DMS153 (cell line): ENCODE results near the gene MACROD2.
A peak's percentile ranks its signal among the peaks of the same experiment; 100 is the strongest.
"Not testable (repeated sequence)": the region's sequence is repeated elsewhere in the genome, so short reads cannot be mapped to it uniquely, and the experiment has no call there.

Experiments used
- DNase-seq: peaks from one replicate; lab custom pipeline; 2025; lab: John Stamatoyannopoulos, UW

The MACROD2 gene

DNA sequence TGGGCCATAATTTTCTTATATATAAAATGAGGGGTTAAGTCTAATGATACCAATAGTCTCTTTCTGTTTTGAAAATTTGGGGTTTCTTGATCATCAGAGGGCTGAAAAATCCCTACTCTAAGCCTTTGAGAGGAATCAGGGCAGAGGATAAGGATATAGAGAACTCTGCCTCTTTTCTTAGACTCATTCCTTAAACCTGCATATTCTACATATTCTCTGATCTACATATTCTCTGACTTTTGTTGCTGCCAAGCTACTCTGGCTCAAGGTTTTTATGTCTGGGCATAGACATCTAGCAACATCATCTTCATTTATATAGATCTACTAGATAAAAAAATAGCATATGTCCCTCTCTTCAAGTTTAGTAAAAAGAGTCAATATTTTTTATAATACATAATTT lies 270.9 kb downstream of the MACROD2 start:
- no peak for DNase-seq

DNA sequence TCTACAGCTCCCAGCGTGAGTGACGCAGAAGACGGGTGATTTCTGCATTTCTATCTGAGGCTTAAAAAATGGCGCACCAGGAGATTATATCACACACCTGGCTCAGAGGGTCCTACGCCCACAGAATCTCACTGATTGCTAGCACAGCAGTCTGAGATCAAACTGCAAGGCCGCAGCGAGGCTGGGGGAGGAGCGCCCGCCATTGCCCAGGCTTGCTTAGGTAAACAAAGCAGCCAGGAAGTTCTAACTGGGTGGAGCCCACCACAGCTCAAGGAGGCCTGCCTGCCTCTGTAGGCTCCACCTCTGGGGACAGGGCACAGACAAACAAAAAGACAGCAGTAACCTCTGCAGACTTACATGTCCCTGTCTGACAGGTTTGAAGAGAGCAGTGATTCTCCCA lies 275.4 kb downstream of the MACROD2 start:
- not testable (repeated sequence) for DNase-seq

DNA sequence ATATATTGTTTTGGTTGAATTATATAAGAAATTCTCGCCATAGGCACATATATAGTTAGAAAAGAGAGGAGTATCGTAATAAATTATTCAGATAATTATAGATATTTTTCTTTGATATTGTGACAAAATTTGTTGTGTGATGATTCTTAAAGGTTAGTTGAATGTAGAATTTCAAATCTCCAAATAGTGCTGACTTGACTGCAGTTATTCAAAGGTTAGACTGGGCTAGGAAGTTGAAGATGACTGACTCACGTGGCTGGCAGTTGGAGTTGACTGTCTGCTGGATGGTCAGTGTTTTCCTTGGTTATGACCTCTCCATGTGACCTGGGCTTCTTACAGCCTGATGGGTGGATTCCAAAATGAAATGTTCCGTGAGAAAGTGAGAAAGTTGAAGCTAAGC lies 286.8 kb downstream of the MACROD2 start:
- DNase-seq = no peak

DNA sequence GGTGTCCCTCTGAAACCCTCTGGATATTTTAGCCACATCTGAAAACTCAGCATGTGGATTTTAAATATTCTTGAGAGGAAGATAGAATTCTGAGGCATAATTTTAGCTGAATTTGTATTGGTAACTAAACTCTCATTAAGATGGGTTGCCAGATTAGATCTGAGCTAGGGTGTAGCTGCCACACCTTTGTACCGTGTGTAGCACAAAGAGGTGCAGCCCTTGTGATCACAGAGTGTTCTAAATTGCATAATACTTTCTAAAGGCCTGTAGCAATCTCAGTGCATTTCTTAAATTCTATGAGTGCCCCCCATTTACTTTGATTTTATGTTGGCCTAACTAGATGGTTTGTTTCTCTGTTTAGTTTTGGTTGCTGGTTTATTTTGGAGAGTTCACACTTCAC lies 289.1 kb downstream of the MACROD2 start:
- no peak for DNase-seq

DNA sequence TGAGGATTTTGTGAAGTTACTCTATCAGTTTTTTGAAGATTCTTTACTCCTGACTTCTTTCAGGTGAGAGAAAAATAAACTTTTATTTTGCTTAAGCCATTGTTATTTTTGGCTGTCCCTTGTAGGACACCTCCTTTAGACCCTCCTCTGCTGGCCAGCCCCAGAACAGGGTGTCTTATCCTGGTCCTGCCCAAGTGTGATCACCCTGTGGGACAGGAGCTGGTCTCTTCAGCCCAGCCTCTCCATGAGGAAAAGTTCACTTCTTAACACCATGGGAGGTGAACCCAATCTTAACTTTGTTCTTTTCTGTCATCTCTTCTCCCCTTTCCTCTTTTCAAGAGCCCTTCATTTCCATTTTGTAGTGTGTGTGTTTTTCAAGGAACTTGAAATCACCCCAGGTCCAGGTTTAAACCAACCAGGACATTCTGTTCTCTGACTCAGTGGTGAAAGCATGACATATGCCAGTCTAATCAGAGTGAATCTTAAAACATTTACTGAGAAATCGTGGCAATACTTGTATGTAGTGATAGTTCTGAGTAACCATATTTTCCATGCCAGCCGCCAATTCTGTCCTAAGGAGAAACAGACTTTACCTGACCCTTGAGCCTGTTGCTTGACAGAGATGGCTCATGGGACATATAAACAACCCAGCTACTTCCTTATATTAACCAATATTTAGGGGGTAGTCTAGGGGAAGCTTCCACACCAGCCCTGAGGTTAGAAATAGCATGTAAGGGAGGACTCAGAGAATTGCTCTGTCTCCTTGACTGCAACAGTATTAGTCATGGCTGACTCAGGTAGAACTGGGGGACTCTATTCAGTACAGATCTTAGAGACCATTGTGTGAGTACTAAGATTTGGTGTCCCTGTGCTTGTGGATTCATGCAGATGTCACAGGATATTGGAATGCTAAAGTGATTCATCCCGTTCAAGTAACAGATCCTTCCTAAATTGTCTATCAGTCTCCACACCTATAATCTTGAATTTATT lies 293.3 kb downstream of the MACROD2 start:
- no peak for DNase-seq

DNA sequence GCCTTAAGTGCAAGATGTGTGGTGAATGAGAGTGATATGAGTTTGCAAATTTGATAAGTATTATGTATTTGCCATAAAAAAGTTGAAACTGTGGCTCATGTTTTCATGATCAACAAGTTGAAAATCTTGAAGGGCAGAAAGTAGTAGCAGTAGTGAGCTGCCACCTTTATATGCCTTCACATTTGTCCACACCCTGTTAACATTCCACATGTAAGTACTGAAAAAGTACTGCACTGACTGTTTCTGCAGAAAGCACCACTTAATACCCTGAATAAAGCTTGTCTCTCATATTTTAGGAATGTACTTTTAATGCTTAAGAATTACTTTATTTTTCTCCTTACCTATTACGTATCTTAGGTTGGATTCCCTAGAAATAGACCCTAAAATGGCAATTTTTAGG lies 296.2 kb downstream of the MACROD2 start:
- no peak for DNase-seq

DNA sequence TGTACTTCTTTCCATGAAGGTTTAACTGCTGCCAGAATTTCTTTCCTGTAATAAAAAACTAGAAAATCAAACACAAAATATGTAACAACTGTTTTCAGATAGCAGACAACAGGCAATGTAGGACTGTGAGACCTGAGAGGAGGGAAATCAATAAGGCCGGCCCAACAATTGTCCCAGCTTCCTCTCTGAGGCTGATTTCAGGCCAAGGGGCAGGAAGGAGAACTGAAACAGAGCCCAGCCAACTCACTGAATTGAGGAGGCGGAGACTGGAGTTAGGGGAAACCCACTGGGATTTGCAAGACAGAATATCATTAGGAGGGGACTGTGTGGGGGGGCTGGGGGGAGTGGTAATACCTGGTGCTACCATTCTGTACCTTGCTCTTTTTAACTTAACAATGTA lies 299.9 kb downstream of the MACROD2 start:
- no peak for DNase-seq

DNA sequence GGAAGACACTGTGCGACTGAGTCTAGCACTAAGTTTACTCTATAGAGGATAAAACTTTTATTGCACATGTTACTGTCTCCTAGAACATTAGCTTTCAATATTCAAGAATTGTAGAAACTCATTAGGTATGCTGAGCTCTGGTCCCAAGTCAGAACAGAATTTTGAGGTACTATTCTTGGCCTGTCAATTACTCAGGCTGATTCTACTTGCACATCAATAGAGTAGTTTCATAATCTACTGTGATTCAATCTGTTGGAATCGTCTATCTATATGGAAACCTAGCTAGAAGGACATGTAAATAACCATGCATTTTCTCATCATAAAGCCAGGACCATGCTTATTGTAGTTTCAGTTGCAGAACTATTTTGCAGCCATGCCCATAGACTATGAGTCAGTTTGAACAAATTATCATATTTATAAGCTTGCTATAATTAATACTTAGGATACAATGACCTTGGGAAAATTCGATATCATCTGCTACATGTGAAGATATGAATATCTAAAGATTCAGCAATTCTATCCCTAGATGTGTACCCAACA lies 300.5 kb downstream of the MACROD2 start:
- no peak for DNase-seq

DNA sequence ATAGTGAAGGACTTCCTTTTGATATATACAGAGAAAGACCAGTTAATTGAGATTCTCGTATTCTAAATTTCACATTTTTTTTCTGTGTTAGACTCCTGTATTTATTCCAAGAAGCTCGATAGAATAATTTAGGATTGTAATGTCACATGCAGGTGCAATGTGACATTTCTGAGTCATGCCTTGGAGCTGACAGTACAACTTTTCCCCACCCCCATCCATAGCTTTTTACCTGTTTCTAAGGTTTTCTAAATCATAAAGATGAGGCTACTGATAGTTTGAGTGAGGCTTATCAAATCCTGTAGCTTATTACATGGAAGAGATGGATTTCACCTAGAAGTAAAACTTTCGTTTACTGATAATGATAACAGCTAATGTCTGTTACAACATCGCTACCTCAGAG lies 304.5 kb downstream of the MACROD2 start:
- no peak for DNase-seq

DNA sequence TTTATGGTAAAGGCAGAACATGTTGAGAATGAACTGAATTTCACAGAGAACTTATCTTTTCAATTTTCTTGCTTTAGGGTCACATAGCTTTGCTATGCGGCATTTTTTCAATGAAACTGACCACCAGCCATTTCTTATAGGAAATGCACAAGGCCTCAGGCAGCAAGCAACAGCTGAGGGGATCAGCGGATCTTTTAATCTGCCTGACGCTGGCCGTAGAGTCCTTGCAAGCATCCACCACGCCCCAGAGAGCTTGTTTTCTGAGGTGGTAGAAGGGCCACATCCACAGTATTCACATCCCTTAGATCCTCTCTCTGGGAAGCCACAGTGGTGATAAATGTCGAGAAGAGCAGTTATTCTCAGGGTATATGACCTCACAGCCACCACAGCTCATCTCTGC lies 307.8 kb downstream of the MACROD2 start:
- no peak for DNase-seq

DNA sequence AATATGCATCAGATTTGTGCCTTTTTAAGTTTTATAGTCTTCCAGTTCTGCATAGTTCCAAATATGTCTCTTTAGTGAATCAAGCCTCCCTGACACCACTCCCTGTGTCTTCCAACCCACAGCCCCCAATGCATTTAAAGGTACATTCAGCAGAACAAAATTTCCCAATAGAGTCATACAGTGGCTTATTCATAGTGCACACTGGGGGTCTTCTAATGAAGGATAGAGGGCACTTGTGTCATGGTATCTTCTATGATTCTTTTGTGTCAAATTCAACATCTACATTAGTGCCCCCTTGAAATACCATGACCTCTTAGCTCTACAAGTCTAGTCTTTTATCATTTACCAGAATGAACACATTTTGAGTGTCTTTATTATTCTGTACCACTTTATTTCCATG lies 308.3 kb downstream of the MACROD2 start:
- DNase-seq = no peak

DNA sequence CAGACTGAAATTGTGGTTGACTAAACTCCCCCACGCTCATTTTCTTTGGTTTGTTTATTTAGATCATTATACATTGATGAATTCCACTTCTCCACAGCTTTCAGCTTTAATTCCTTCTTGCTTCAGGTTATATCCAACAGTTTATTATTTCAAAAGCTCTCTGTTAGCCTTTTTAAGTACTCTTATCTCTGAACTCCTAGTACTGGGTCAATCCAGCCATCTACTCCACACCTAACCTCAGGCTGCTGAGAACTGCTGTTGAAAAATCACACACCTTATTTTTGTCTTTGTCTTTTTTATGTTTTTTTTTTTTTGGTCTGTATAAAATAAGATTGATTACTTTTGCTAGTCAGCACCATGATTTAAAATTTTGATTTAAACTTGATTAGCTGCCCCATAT lies 309.2 kb downstream of the MACROD2 start:
- DNase-seq = no peak

DNA sequence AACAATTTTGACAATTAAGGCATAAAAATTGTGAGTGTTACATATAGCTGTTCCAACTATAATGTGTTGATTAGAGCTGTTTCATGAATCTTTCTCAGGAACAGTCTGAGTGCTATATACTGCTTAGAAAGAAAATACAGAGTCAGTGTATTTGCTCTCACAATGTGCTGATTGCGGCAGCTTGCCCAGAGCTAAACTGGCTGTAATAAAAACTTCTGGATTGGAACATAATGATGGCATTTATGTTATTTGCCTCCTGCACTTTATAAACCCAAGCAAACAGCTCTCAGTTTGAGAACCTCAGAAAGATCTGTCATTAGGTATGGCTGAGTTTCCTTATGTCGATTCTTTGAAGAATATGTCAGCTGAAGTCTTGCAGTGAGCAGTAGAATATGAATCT lies 312.6 kb downstream of the MACROD2 start:
- DNase-seq = no peak

DNA sequence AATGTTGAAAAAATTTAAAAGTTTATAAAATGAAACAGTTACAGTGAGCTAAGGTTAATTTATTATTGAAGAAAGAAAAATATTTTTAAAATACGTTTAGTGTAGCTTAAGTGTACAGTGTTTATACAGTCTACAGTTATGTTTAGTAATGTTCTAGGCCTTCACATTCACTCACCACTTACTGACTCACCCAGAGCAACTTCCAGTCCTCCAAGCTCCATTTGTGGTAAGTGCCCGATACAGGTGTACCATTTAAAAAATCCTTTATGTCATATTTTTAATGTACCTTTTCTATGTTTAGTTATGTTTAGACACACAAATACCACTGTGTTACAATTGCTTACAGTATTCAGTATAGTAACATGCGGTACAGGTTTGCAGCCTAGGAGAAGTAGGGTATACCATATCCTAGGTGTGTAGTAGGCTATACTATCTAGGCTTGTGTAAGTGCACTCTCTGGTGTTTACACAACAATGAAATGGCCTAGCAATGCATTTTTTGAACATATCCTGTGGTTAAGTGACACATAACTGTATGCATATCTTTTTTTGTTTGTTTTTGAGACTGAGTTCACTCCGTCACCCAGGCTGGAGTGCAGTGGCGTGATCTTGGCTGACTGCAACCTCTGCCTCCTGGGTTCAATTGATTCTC lies 315.8 kb downstream of the MACROD2 start:
- DNase-seq = no peak

DNA sequence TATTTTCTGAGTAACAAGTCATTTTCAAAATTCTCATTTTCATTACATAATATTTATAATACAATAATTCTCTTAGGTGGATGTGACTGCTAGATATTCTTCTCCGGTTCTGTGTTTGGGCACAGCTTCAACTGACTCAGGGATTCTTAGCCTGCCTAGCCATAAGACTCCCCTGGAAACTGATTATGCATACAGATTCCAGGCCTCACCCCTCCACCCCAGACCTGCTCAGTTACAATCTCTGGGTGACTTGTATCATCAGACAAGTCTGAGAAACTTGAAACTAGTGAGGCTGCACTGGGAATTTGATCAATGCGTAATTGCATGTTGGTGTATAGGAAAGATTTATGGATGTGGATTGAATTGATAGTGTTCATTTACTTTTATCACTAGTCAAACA lies 316.7 kb downstream of the MACROD2 start:
- no peak for DNase-seq

DNA sequence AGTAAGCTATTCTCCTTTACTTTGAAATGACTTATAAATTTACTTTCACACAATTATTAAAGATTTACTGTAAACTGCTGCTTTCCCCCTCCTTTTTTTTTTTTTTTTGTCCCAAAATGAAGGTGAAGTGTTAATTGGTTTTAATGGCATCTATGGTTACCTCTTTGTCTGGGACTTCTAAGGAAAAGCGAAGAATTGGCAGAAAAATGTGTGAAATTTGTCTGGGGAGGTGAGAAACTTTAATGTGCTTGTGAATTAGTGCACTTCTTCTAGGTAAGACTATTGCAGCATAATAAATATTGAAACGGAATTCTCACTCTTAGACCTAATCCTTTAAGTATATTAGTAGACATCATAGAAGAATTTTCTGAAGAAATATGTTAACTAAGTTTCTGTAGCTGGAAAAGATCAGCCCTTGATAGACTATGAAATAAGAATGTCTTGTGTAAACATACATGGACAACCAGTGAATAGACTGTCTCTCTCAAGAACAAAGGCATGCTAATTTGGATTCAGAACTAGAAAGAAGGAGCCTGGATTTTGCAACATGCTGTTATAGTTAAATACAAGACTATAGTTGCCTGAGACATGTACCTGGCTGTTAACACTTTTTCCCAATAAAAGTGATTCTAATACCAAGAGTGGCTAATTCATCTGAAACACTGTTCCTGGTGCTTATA lies 318.2 kb downstream of the MACROD2 start:
- no peak for DNase-seq

DNA sequence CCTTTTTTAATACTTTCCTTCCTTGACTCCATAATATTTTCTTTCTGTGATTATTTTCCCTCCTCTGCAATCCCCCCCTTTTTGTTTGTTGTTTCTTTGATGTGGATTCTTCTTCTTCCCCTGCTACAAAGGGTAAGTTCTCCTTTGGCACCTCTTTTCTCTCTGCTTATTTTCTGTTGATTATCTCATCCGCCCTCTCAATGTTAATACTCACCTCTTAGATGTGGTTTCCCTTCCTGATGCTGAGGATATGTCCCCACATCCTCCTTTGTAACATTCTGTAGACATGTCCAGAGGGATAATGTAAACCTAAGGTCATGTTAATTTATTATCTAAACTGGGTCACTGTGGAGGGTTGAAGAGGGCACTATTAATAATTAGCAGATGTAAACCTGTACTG lies 324.4 kb downstream of the MACROD2 start:
- no peak for DNase-seq

DNA sequence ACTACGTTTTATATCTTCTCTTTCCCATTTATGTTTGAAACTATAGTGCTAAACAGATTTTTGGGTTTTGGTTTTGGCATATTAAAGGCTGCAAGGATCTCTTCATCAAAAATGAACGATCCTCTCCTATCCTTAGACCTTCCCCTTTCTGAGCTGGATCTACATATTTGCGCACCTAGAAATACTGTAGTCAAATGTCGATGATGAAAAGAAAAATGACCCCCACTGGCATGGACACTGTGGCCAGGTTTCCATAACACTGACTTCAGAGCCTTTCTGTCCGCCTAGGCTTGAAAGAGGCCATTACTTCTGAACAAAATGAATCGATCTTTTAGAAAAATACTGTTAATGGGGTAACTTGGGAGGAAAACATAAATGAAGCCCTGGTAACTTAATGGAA lies 336.3 kb downstream of the MACROD2 start:
- DNase-seq = no peak

DNA sequence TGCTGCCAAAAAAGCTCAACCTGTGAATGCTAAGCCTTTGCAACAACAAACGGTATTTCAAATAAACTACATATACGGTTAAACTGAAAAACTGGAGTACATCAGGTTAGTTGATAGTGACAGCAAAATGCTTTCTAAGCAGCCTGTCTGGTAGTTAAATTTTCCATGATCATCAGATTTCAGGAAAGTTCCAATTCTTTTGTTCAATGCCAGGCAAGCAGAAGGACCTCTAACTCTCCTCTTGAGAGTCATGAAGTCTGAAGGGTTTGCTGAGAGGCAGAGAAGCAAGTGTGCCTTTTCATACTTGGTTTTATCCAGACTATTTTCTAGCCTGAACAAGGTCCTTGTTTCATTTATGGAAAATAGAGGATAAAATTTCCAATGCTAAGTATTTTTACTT lies 337.6 kb downstream of the MACROD2 start:
- no peak for DNase-seq

DNA sequence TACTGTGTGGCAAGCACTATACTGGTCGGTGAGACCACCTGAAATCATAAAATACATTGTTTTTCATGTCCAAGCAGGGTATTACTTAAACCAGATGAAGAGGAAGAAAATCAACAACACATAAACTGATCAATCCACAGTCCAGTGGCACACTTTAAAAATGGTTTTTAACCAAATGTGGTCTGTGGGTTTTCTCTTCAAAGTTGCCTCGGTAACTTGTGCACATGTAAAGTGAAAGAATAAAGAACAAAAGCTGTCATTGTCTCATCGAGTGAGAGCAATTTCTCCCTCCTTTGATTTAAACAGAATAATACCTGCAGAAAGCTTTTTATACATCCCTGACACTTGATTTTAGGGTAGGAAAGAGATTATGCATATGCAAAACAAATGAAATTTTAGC lies 338.4 kb downstream of the MACROD2 start:
- DNase-seq = no peak

DNA sequence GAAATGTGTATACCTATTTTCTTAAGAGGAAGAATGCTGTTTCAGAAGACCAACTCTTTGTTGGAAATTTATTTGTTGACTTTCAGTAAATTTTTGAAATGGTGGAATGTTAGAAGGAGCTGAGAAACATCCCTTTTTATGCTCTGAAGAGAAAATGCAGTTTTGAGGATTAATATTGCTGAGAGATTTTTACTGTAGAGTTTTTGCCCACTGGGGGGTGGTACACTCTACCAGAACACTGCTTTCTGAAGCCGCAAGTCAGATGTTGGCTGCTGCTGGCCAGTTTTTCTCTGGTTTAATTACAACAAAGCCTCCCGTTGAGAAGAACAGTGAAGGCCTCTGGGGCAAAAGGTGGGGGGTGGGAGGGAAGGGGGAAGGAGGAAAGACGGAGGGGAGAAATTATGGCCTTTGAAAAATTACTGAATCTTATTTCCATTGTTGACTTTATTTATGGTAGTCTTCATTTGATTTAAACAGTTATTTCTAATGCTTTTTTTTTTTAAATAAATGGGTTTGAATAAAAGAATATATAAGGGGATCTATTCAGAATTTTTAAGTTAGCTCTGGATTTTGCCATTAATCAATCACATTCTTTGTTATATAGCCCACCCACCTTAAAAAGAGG lies 339.1 kb downstream of the MACROD2 start:
- peak; percentile 47 for DNase-seq

DNA sequence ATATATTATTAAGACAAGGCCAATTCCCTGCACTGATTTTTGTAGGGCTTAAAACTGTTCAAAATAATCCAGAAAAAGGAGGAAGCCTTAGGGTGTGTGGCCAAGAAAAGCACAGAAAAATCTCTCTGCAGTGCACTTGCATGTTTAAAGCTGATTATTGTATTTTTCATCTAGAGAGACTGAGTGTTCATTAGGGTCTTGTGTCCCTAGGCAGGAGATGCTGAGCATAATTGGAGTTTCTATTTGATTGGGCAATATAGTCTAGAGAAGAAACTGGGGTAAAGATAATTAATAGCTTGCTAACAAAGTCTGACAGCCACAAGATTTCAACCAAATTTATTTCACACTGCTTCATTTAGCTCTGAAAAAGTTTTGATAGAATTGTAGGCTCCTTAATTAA lies 339.7 kb downstream of the MACROD2 start:
- DNase-seq = no peak
